NAMALWA (cell line): ENCODE results near the gene HDAC4.

Source experiments
- DNase-seq: peaks from one replicate; pipeline ENCODE4 v3.0.0-alpha.2; 2015; ENCODE audit warnings: low spot score

The HDAC4 gene

GRCh38 chr2:239167011-239167673 lies 233.7 kb downstream of the HDAC4 start:
- DNase-seq, result no peak

GRCh38 chr2:239166201-239166834 lies 234.5 kb downstream of the HDAC4 start:
- no peak for DNase-seq

- no peak for DNase-seq
Observed at GRCh38 chr2:239165206-239165831, 235.5 kb downstream of the HDAC4 start.

GRCh38 chr2:239164335-239164871 lies 236.4 kb downstream of the HDAC4 start:
- no peak for DNase-seq

- DNase-seq, result no peak
Observed at GRCh38 chr2:239163688-239164334, 237.0 kb downstream of the HDAC4 start.

GRCh38 chr2:239162976-239163687 lies 237.7 kb downstream of the HDAC4 start:
- no peak for DNase-seq

GRCh38 chr2:239162141-239162821 lies 238.5 kb downstream of the HDAC4 start:
- DNase-seq, result no peak

- DNase-seq, result no peak
Observed at GRCh38 chr2:239161711-239162140, 239.1 kb downstream of the HDAC4 start.

GRCh38 chr2:239160226-239161143 lies 240.3 kb downstream of the HDAC4 start:
- no peak for DNase-seq

- no peak for DNase-seq
Observed at GRCh38 chr2:239159476-239159911, 241.3 kb downstream of the HDAC4 start.

GRCh38 chr2:239158641-239159475 lies 242.0 kb downstream of the HDAC4 start:
- DNase-seq, result no peak

GRCh38 chr2:239157771-239158170 lies 243.0 kb downstream of the HDAC4 start:
- no peak for DNase-seq

GRCh38 chr2:239157269-239157668 lies 243.6 kb downstream of the HDAC4 start:
- DNase-seq, result no peak

- no peak for DNase-seq
Observed at GRCh38 chr2:239156516-239157265, 244.1 kb downstream of the HDAC4 start.

- no peak for DNase-seq
Observed at GRCh38 chr2:239155806-239156480, 244.9 kb downstream of the HDAC4 start.

- DNase-seq, result no peak
Observed at GRCh38 chr2:239154971-239155805, 245.6 kb downstream of the HDAC4 start.
